T-helper 1 cell (primary cell): Measurements from ENCODE around the gene EGR4.
A peak's percentile ranks its signal among the peaks of the same experiment; 100 is the strongest.

Source experiments
- DNase-seq, 5 donors: peaks; one replicate each; pipeline ENCODE4 v3.0.0-alpha.2; 2012 to 2020
- total RNA-seq, 4 donors: gene quantifications; one replicate each; lab custom pipeline; 2026; lab: John Stamatoyannopoulos, UW

EGR4 gene
- 0.71 to 8.0 (median 4.6) reads per million in 4 donors for total RNA-seq

- DNase-seq: peak; percentile 82 to 91 (median 88)
Measured at GRCh38 chr2:73293534-73294171, at the start of gene EGR4. Gene EGR4, minus strand, starts transcription at chr2:73293548. Its CDS starts 231 bp downstream, at chr2:73293317.

GRCh38 chr2:73341039-73341438 lies 47.7 kb upstream of the EGR4 start:
- DNase-seq: no peak

GRCh38 chr2:73339201-73339600 lies 45.9 kb upstream of the EGR4 start:
- no peak for DNase-seq

DNA sequence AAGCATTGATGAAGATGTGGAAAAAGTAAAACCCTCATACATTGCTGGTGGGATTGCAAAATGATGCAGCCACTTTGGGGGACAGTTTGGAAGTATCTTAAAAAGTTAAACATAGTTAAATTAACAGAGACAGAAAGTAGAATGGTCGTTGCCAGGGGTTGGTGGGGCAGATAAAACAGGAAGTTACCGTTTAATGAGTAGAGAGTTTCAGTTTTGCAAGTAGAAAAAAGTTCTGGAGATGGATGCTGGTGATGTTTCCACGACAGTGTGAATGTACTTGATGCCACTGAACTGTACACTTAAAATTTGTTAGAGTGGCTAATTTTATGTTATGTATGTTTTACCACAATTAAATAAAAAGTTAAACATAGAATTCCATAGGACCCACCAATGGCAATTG lies 44.5 kb upstream of the EGR4 start:
- no peak for DNase-seq

DNA sequence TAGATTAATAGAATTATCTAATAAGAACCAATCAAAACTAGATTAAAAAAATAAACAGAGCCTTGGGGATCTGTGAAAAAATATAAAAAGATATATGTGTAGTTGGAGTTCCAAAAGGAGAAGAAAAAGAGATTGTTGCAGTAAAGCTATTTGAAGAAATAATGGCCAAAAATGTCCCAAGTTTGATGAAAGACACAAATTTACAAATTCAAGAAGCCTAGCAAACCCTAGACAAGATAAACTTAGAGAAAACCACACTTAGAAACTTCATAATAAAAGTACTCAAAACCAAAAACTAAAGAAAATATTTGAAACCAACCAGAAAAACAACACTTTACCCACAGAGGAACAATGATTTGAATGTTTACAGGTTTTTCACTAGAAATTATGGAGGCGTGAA lies 41.3 kb upstream of the EGR4 start:
- DNase-seq: no peak

DNA sequence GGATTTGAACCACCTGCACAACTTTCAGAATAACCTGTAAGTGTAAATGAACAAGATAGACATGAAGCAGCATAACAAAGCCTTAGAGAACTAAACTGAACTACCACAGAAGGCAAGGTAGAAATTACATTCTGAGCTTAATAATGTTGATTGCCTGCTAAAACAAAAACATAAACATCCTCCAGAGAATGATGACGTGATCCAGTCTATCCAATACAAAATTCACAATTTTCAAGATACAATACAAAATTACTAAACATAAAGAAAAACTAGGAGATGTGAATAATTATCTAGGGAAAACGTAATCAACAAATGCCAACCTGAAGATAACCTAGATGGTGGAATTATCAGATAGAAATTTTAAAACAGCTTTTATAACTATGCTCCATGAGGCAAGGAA lies 40.7 kb upstream of the EGR4 start:
- DNase-seq: no peak

DNA sequence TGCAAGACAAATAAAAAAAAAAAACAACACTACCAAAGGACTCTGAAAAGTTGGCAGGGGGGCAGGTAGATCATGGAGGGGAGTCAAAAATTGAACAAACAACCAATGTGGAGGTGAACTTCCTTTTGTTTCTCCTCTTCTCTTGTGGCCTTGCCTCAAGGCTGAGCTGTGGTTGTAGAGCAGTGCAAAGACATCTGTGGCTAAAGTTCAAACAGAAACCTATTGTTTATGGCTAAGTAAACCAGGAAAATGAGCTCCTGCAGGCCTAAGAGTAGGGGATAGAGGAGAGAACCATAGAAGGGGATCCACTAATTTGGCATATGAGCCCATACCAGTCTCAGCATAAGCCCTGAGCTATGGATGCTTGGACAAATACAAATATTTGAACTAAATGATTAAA lies 40.2 kb upstream of the EGR4 start:
- no peak for DNase-seq

- DNase-seq: no peak
Measured at GRCh38 chr2:73324126-73324725, 30.9 kb upstream of the EGR4 start.

DNA sequence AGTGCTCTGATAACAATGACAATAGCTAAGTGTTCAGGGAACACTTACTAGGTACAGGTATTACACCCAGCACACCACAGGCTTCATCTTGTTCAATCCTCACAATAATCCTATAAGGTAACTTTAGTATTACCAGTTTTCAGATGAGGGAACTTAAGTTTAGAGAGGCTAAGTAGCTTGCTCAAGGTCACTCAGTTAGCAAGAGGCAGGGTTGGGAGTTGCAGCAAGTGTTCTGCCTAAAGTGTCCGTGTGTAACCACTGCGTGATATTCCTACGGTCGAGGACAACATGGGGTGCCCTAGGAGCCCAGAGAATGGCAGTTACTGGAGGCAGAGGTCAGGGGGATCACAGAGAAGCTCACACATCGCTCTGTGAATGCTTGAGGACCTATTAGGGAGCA lies 30.2 kb upstream of the EGR4 start:
- DNase-seq: no peak

- DNase-seq: no peak
Measured at GRCh38 chr2:73314441-73314840, 21.1 kb upstream of the EGR4 start.

DNA sequence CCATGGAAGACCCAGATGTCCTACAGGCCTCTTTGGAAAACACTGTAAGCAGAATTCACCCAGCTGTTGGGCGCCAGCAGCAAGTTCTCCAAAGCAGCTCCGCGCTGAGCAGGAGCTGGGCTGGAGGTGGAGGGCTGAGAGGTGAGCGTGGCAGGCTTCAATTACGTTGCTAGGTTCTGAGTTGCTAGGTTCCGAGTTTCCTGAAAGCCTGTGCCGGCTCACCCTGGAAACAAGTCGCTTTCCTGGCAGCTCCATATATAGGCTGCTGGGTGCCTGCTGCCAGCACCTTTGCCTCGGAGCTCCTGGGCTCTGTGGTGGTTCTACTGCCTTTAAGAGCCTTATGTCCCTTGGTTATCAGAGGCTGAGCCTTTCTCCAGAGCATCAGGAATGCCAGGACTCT lies 14.4 kb upstream of the EGR4 start:
- DNase-seq: no peak

- no peak for DNase-seq
Measured at GRCh38 chr2:73301636-73302035, 8.3 kb upstream of the EGR4 start.

- no peak for DNase-seq
Measured at GRCh38 chr2:73300926-73301325, 7.6 kb upstream of the EGR4 start.

DNA sequence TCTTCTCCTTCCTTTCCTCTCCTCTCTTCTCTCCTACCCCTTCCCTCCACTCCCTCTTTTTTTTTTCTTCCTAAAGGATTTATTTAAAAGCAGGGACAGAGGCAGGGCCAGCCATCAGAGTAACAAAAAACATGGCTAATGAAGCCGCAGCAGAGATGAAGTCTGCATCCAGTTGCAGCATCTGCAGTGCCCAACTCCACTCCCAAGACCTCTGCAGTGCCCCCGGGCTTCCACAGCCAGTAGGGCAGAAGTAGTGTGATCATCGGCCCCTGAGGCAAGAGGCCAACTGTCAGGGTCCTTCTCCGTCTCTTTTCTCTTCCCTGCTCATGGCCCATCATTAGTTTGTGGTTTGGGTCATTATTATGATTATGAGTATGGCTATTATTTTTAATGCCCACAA lies 4.2 kb upstream of the EGR4 start:
- no peak for DNase-seq

DNA sequence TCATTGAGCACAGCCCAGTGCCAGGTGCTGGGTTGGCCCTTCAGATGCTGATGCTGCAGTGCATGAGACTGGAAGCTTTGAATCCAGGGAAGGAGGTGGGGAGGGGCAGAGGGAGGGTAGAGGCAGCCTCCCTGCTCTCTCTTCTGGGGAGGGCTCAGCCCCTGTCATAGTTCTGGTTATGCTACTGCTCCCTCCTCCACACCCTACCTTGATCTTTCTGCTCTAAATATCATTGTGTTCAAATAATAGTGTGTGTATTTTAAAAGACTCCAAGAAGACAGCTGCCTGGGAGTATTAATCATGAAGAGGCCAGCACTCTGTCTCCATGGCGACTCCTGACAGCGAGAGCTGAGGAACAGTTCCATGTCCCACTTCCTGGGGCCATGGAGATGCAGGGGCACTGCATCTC lies 3.8 kb upstream of the EGR4 start:
- no peak for DNase-seq

GRCh38 chr2:73295751-73296400 lies 2.5 kb upstream of the EGR4 start:
- DNase-seq: no peak

- DNase-seq: no peak
Measured at GRCh38 chr2:73294239-73294638, 891 bp upstream of the EGR4 start.

DNA sequence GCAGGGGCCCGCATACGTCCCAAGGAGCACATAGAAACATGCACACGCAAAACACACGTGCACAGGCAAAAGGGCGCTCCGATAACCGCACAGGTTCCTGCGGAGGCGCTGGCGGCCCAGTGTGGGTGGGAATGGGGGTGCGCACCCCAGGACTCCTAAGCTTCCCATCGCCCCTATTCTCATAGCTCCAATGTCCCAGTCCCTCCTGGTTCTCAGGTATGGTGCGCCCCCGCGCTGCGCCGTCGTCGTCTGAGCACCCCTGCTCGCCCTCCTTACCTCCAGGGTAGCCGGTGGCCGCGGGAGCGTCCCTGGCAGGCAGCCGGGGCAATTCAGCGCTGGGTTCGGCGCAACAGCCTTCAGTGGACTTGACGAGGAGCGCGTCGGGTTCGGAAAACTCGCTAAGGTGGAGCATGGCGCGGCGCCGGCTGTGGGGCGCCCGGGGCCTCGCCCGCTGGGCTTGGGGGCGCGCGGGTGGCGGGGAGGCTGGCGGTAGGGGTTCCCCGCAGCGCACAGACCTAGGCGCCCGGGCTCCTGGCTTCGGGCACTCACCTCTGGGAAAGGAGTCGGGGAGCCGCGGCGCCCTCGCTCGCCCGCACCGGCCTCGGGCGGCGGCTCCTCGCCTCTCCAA lies 328 bp downstream of the EGR4 start:
- no peak for DNase-seq

- no peak for DNase-seq
Measured at GRCh38 chr2:73292316-73292905, 937 bp downstream of the EGR4 start.

- DNase-seq: no peak
Measured at GRCh38 chr2:73291461-73292315, 1.7 kb downstream of the EGR4 start.

DNA sequence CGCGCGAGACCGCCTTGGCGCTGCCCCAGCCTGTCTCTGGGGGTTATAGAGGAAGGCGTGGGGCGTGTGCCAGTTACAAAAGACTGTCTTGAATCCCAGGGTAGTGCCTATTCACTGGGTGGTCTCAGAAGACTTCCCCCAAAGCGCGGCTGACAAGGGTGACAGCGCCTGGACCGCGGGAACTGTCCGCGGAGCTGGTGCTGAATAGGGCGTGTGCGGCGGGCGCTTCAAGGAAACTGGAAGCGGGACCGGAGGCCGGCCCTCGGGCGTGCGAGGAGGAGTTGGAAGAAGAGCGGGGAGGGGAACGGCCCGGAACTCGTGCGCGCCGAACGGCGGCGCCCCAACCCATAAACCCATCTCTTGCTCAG lies 2.3 kb downstream of the EGR4 start:
- DNase-seq: peak in 3 of 5 donors; percentile 44 to 52 (median 44)

GRCh38 chr2:73290049-73290839 lies 3.1 kb downstream of the EGR4 start:
- peak in 2 of 5 donors; percentile 12 to 48 for DNase-seq
